Posterior vena cava (tissue), 2 donors: ENCODE data around the gene SIRPG. TPM values are rescaled to one million over a fixed set of nuclear protein-coding genes. Genes with fewer than 3 reads are reported as not detected.

Experiments
- DNase-seq: peaks from one replicate; pipeline ENCODE4 v3.0.0-alpha.2; 2020; ENCODE audit warnings: low spot score
- intact Hi-C, 2 donors: fragments of 100-400 bp; cut with DNase I; formaldehyde crosslinking; loops; one replicate each; pipeline versions ENCODE4 v1.14.1 to v1.14.2; 2022 to 2023
- total RNA-seq, 2 donors: library from RNA; stranded (reverse); fragmentation: NEBNext Ultra II Directional; extraction: Animal tissue kit (Norgen Biotek cat#: 25700); gene quantifications; one replicate each; pipeline ENCODE4 v1.2.1, GENCODE V29; 2021
- donor health status: DM: yes; HTN: yes; CAD: no.
- donor health status: DM: yes; HTN: yes; CAD: no.

The SIRPG gene
- total RNA-seq, 2 donors from 2014 or later: 0.19 TPM; not detected in 1

DNA sequence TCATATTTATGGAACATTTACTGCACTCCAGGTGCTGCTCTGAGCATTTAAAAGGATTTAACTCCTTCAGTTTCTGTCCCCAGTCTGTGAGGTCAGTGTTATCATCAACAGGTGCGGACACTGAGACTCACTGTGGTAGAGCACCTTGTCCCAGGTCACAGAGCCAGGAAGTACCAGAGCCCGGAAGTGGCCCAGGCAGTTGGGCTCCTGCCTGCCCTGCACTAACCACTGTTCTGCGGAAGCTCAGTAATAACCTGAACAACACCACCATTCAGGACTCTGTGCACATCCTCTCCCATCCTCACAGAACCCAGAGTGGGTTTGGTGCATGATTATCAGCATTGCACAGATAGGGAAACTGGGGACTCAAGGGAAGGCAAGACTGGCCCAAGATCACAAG is 16.8 kb upstream of the SIRPG start:
- intact Hi-C loops: no loop called here
- no peak for DNase-seq

DNA sequence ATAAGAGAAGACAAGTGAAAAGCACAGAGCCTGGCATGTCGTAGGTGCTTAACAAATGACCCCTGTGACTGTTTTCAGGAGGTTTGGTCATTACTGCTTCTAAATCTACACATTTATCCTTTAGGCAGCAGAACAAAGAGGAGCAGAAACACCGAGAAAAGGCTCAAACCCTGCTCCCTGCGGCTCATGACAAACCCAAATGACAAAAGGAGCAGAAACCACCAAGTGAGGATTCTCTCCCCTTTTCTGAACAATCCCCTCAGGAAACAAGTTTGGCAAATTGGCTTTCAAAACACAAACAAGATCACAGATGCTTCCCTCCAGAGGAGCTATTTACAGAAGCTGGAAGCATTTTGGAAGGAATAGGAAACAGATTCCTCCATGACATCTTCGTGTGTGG is 15.8 kb upstream of the SIRPG start:
- no peak for DNase-seq
- intact Hi-C loops: no loop called here

DNA sequence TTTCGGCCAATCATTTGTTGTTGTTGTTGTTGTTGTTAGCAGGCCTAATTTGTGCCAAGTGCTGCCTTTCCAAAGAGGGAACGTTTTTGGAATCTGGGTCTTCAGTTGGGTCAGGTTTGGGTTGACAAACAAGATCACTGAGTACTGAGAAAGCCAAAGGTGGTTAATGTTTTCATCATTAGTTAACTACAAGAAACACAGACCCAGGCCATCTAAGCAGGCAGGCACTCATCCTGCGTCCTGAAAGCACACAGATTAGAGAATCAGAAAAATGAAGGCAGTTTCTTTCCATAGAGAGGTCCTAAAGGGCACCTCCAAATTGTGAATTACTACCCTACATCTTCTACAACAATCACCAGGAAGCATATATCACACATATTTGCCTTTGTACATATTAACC is 15.1 kb upstream of the SIRPG start:
- intact Hi-C loops: no loop called here
- DNase-seq: no peak

DNA sequence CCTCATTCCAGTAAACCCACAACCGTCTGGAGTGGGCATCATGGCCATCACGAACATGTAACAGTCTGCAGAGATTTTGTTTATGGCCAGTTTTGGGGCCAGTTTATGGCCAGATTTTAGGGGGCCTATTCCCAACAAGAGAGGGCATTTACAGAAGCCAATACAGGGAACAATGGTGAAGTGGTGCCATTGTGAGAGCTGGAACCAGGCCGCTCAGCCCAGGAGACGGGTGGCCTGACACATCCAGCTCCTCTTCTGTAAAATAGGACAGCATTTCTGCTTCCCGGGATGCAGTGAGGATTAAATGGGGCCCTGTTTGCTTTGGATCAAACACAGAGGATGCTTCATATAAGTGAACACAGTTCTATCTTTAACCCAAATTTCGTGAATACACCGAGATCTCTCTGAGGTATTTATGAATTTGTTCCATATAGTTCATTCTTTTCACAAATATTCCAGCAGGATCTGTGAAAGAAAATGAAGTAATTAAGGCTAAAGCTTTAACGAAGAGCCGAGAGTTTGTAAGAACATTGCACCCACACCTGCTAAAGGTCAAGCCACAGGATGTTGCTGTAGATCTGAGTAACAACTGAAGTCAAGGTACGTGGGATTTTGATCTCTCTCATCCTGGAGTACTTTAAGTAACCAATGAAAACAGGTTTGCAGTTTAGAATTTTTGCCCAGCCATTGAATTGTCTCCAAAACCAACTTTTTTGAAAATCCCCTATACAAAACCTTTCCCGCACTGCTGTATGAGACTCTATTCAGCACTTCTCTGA is 14.5 kb upstream of the SIRPG start:
- intact Hi-C loops: no loop called here
- no peak for DNase-seq

DNA sequence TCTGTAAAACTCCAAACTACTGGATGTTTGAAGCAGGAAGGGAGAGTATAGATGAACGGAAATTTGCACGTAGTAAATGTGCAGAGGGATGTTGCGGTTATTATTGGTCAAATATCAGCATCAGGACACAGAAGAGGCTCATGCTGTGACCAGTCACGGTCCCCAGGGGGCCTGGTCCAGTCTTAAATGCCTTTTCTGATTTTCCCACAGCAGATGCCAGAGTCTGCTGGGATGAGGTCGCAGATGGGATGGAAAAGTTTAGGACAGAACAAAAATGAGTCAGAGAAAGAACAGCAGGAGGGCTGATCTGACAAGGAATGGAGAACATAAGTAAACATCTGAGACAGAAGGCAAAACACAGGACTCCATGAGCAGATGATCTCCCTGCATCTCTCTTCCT is 11.7 kb upstream of the SIRPG start:
- DNase-seq: no peak
- intact Hi-C loops: no loop called here

DNA sequence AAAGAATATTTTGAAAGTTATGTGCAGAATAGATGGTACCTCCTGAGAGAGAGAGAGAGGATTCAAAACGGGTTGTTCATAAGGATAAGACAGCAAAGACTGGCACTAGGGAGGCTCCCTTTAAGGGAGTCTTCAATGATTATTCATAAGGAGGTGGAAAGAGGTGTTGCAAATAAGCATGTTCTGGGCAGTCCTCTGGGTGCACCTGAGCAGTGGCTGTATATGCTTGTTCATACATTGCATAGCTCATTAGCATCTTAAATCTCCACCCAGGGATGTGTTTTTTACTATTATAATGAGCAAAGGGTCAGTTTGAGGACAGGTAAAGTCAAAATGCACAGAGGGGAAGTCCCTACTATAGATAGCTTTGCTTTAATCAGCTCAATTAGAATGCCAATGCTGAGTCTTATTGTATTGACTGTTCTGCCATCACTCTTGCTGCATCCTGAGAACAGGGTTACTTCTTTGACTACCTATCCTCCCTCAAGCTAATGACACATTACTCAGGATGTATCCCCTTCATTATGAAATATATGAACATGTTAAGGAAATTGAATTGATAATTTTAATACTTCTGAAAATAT is 10.0 kb upstream of the SIRPG start:
- DNase-seq: no peak
- intact Hi-C loops: no loop called here

DNA sequence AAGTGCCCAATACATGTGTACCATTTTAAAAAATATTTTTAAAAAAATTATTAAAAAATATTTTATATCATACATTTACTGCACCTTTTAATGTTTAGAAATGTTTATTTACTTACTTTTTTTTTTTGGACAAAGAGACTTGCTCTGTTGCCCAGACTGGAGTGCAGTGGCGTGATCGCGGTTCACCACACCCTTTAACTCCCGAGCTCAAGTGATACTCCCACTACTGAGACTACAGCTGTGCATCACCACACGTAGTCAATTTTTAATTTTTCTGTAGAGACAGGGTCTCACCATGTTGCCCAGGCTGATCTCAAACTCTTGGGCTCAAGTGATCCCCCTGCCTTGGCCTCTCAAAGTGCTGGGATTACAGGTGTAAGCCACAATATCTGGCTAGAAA is 9.2 kb upstream of the SIRPG start:
- DNase-seq: no peak
- intact Hi-C loops: no loop called here

DNA sequence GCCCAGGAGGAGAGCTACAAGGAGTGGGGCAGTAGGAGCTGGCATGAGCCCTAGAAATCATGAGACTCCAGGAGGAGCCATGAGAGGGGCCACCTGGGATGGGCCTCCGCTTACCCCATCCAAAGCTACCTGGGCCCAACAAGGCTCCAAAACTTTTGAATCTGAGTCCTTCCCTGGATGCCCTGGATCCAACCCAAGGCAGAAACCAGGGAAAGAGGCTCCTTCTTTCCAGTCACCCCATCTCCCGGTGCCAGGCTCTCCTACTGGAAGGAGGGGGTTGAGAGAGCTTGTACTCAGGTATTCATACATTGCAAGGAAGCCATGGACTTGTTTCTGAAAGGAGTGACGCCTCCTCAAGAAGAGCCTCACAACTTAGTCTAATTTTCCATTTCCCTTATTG is 7.8 kb upstream of the SIRPG start:
- intact Hi-C loops: no loop called here
- DNase-seq: no peak

DNA sequence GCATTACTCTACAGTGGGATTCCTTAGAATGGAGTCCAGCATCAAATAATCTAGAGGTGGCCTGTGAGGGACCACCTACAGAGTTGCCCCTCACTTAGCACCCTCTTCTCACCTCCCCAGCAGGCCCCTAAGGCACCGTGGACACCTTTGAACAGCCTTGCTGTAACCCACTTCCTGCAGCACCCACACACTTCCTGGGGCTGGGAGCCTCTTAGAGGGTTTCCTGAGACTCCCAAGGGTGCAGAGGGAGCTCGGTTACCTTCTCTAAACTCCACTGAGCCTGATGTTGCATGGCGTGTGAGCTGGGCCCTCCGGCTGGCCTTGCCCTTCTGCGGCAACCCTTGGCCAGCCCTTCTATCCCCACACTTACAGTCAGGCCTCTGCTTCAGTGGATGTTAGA is 7.3 kb upstream of the SIRPG start:
- no peak for DNase-seq
- intact Hi-C loops: no loop called here

DNA sequence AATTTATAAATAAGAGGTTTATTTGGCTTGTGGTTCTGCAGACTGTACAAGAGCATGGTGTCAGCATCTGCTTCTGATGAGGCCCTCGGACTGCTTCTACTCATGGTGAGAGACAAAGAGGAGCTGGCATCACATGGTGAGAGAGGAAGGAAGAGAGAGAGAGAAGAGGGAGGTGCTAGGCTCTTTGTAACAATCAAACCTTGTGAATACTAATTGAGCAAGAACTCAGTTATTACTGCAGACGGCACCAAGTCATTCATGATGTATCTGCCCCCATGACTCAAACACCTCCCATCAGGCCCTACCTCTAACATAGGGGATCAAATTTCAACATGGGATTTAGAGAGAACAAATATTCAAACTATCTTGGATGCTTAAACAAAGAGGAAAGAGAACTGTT is 6.3 kb upstream of the SIRPG start:
- intact Hi-C loops: no loop called here
- DNase-seq: no peak

DNA sequence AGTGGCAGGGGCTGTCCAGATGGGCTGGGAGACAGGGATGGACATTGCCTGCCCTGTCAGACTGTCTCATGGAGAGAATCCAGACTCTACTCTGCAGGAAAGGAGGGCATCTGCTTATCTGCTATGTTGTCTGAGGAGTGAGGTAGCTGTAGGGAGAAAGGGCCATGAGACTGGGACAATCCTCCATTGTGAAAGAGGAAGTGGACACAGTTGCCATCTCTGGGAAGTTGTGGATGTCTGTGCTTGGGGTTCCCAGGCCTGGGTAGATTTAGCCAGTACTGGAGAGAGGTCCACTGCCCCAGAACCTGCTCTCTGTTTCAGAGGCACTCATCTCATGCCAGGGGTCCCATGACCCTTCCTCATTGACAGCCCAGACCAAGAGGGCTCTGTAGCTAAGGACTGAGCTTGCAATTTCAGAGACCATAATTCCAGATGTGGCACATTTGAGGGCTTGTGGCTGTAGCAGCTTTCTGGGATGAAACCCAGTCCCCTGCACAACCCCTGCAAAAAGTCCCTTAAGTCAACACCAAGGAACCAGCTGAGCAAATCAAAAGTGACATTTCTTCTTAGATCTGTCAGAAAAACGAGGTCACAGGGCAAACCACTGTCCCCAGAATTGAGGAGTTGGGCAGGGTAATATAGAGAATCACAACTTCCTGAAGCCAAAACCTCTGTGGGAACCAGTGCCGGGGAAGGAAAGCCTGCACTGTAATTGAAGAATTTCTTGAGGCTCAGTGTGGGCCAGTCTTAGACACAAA is 4.1 kb upstream of the SIRPG start:
- intact Hi-C loops: no loop called here
- DNase-seq: no peak

DNA sequence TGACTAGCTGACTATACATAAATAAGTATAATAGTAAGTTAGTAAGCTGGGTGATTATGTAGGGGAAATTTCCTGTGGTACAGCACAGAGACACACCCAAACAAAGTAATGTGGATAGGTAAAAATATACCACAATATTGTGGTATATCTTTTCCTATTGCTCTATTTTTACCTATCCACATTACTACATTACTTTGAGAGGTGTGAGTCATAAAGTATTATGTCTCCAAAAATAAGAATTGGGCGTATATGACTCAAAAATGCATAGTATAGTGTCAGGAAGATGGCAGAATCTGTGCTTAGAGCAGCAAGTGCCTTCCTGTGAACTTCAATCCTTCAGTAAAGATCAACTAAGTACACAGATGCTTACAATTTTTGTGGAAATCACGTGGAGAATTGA is 2.7 kb upstream of the SIRPG start:
- intact Hi-C loops: no loop called here
- DNase-seq: no peak

DNA sequence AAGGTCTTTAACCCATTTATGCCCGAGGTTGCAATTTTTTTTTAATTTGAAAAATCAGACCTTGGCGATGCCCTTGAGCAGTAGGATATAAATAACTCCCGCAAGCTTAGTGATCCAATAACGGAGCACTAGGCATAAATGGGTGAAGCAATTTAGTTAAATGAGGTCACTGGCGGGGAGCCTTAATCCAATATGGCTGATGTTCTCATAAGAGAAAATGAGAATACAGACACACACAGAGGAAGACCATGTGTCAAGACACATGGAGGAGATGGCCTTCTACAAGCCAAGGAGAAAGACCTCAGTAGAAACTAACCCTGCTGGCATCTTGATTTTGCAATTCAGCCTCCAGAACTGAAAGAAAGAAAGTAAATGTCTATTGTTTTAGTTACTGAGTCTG is 735 bp downstream of the SIRPG start:
- DNase-seq: no peak
- intact Hi-C loops: no loop called here

DNA sequence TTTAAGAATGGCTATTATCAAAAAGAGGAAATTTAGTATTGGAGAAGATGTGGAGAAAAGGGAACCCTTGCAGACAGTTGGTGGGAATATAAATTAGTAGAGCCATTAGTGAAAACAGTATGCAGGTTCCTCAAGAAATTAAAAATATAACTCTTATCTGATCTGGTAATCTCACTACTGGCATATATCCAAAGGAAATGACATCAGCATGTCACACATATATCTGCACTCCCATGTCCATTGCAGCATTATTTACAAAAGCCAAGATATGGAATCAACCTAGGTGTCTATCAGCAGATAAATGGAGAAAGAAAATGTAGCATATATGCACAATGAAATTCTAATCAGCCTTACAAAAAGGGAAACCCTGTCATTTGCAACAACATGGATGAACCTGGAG is 2.6 kb downstream of the SIRPG start:
- intact Hi-C loops: no loop called here
- no peak for DNase-seq

DNA sequence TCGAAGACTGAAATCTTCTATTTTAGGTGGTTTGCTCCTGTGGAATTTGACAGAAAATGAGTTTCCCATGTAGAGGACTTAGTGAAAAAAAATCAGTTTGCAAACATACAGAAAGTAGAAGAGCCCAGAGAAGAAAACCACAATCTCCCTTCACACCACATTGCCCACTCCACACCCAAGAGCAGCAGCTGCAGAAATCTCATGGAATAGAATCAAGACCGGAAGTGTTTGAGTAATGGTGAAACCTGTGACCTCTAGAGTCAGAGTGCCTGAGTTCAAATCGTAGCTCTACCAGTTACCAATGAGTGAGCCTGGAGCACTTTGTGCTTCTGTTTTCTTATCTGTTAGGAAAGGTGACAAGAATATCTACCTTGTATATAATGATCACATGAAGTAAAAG is 4.6 kb downstream of the SIRPG start:
- intact Hi-C loops: no loop called here
- DNase-seq: no peak

DNA sequence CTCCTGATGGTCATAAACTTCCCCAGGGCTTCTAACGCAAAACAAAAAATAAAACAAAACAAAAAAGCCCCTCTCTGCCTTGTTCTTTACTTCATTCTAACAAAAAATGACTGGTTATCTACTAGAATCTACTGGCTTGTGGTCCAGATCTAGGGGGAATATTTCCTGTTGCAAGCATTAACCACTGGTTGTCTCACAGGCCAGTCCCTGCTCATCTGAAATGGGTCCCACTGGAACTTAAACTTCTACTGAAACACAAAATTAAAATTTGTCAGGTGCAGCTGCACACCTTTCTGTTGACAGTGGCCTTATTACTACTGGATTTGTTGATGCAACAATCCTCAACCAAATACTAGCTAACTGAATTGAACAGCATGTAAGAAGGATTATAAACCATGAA is 5.5 kb downstream of the SIRPG start:
- intact Hi-C loops: no loop called here
- DNase-seq: no peak

DNA sequence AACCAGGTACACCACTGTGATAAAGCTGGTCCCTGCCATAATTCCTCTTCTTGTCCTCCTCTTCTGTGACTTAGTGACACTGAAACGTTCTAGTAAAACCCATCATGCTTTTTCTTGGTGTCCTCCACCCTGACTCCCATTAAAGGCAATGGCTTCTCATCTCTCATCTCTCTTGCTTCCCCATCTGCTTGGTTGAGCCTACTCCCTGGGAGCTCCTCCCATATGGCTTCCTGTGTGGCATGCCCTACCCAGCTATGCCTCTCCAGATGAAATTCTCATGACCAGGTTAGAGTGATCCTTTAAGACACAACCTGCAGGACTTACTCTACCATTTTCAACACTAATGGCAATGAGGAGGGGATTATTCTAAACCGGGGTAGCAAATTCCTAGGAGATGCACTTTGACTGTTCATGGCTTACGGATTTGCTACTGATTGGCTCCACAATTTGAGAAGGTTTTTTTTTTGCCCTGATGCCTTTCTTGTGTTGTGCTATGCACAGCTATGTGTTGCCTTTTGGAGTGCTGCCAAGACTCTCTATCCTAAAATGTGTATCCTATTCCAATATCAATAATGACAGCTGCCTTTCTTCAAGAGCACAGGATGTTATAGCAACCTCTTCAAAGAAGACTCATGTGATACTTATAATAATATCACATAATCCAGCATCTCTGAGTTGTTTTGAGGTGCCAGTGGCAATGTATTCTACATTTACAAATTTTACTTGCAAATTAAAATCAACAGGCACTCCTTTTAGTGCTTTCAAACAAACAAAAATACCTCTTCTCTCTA is 6.1 kb downstream of the SIRPG start:
- no peak for DNase-seq
- intact Hi-C loops: no loop called here

DNA sequence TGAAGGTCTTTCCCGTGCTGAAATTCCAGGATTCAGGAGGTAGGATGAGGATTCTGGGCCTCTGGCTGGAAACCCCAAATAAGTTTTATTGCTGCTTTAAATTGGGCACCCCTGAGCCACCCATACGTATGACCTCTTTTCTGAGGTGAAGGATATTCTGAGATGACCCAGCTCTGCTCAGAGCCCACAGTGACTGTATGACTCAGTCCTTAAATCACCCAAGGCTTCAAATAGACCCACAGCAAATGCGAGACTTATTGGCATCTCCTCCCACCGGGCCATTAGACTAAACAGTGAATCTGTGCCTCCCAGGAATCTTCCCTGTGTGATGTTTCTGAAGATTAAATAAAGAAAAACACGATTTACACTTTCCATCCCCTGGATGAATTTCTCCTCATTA is 9.5 kb downstream of the SIRPG start:
- intact Hi-C loops: no loop called here
- DNase-seq: no peak

DNA sequence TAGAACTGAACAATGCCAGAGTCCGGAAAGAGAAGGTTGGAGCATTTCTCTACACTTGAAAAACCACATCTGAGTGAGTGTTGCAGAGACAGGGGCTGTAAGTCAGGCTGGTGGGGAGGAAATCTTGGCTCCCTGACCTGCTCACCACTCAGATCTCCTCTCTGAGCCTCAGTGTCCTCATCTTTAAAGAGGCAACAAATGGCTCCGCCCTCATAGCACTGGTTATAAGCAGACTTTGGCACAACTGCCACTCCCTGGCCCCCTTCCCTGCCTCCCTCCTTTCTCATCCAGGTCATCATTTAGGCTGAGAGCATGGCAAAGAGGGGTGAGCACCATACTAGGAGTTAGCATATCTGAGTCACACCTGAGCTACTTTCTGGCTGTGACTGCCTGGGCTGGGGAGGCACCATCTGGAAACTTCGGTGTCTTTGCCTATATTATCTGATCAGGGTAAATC is 10.6 kb downstream of the SIRPG start:
- intact Hi-C loops: no loop called here
- no peak for DNase-seq
